OCI-LY3 (cell line): ENCODE results near the gene LY9.

Source experiments
- CTCF ChIP-seq: fragments of 200-600, 300-600 bp; sonication (generic); IDR thresholded peaks from 2 replicates; pipeline ENCODE4 v1.5.1; 2014; ENCODE audit warnings: antibody characterized with exemption, low read length, low read depth
- EZH2phosphoT487 ChIP-seq: fragments of 200-600 bp; shearing (Covaris generic); IDR thresholded peaks from 2 replicates; pipeline ENCODE4 v1.6.1; 2018; ENCODE audit warnings: antibody characterized with exemption, mixed run types, low read depth

GRCh38 chr1:160819186-160819585 lies 23.2 kb downstream of the LY9 start:
- no peak for TF ChIP-seq CTCF
- no peak for TF ChIP-seq EZH2phosphoT487
